Liver (tissue), 3 donors: ENCODE measurements around the gene DIP2A.

Experiments used
- CTCF ChIP-seq: fragments of 150-350 bp; IDR thresholded peaks from 2 replicates; pipeline ENCODE4 v1.5.1; 2017; ENCODE audit warnings: improper control_type of control experiment, low read depth, low read length; ENCODE audit not compliant: missing input control
- EGR1 ChIP-seq, 2 donors: IDR thresholded peaks; 2 replicates each; pipeline ENCODE4 v1.6.1; 2016 to 2018; ENCODE audit warnings: antibody characterized with exemption in 2 of 2, low read depth in 2 of 2
- GABPA ChIP-seq, 2 donors: IDR thresholded peaks in 1 of 2; conservative IDR thresholded peaks in 1 of 2; 2 replicates each; pipeline ENCODE4 v1.6.1; 2016; ENCODE audit warnings: antibody characterized with exemption in 2 of 2, mild to moderate bottlenecking in 1 of 2, moderate library complexity in 1 of 2
- JUND ChIP-seq, 2 donors: IDR thresholded peaks; 2 replicates each; pipeline ENCODE4 v1.6.1; 2016; ENCODE audit warnings: antibody characterized with exemption in 2 of 2
- MAX ChIP-seq: IDR thresholded peaks from 2 replicates; pipeline ENCODE4 v1.6.1; 2016; ENCODE audit warnings: antibody characterized with exemption
- RAD21 ChIP-seq, 2 donors: IDR thresholded peaks; 2 replicates each; pipeline ENCODE4 v1.6.1; 2016; ENCODE audit warnings: antibody characterized with exemption in 2 of 2, mild to moderate bottlenecking in 2 of 2
- REST ChIP-seq: IDR thresholded peaks from 2 replicates; pipeline ENCODE4 v1.6.1; 2016; ENCODE audit warnings: antibody characterized with exemption, mild to moderate bottlenecking
- RXRA ChIP-seq, 2 donors: IDR thresholded peaks; 2 replicates each; pipeline ENCODE4 v1.6.1; 2017 to 2018; ENCODE audit warnings: antibody characterized with exemption in 2 of 2, mild to moderate bottlenecking in 1 of 2
- TAF1 ChIP-seq: conservative IDR thresholded peaks from 2 replicates; pipeline ENCODE4 v1.6.1; 2016; ENCODE audit warnings: antibody characterized with exemption, mild to moderate bottlenecking
- donor health status: healthy.
- donor health status: healthy.

- TF ChIP-seq EGR1 (IDR thresholded peaks at IDR 0.05; ENCODE audit: low read depth in 2 of 2): no peak
- no peak for TF ChIP-seq CTCF
- TF ChIP-seq RAD21 (IDR thresholded peaks at IDR 0.05): no peak
- no peak for TF ChIP-seq REST
- no peak for TF ChIP-seq MAX
- no peak for TF ChIP-seq GABPA (IDR thresholded peaks at IDR 0.05 in 1 of 2, conservative IDR thresholded peaks at IDR 0.05 in 1 of 2)
- TF ChIP-seq TAF1: no peak
- TF ChIP-seq JUND (IDR thresholded peaks at IDR 0.05): no peak
- TF ChIP-seq RXRA (IDR thresholded peaks at IDR 0.05): no peak
Observed at GRCh38 chr21:46610018-46610701, 151.5 kb downstream of the DIP2A start.
